ENCODE data around the gene KAZN.

Gene KAZN

DNA sequence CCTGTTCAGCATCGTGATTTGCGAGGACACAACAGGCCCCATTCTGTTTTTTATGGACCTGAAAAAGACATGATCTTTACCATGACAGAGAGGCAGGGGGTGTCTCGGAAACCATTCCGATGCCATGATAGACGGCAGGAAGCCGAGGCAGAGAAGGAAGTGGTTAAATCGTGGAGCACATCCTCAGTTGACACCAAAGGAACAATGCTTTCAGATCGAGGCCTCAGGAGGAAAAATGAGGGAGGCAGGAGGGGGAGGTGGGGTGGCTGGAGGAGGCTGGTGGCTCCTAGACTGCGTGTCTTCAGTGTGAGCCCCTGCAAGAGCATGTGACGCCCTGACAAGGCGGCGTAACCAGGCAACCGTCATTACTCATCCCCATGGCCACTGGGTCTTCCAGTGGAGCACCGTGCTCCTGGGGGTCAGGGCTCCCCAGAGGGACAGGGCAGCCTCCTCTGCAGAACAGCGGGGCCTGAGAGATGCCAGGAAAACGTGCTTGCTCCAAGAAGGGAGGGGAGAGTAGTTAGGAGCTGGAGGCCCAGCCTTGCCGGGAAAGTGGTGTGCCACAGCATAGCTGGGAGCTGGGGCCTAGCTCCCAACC is 382.2 kb downstream of the KAZN start:
- DNase-seq (ENCODE audit: low read depth): no peak

DNA sequence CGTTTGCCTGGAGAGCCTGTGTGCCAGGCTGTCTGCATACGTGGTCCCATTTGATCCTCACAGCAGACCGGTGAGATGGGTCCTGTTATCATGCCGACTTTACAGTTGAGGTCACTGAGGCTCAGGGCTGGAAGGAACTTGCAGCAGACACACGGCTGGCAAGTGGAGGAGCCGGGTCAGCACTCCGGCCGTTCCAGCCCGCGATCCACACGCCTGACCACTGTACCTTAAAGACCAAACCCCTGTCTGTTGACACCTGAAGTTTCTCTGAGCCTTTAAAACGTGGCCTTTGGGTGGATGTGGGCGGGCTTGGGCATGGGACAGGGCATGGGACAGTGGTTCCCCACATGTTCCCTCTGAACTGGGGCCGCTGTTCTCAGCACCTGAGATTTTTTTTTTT is 383.5 kb downstream of the KAZN start:
- no peak for DNase-seq (ENCODE audit: low read depth)

DNA sequence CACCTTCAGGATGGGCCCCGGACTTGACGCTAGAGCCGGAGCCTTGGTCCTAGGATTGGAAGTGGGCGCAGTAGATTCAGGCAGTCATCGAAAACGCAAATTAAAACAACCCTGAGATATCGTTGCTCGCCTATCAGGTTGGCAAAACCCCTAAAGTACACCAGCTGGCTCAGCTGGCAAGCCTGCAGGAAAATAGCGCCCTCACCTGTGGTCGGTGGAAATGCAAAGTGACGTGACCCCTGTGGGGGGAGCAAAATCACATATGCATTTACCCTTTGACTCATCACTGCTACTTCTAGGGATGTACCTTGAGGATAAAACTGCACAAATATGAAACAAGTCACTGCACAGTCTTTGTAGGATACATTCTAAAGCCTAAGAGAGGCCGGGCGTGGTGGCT is 384.8 kb downstream of the KAZN start:
- DNase-seq (ENCODE audit: low read depth): no peak

DNA sequence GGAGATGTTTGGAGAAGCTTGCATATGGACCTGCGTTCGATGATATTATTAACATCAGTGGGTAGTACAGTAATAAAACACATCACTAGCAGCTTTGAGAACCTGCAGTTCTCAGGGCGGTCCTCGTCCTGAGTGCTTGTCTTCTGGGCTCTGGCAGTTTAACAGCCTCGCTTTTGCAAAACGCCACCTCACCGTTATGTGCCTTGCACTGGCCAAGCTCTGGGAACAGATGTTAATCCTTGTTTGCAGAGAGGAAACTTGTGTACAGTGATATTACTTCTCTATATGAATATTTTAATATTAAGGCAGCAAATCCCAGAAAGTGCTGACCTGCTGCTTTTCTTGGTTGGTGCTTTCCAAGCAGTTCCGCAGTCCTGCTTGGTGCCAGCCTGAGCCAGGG is 387.7 kb downstream of the KAZN start:
- DNase-seq (ENCODE audit: low read depth): no peak

DNA sequence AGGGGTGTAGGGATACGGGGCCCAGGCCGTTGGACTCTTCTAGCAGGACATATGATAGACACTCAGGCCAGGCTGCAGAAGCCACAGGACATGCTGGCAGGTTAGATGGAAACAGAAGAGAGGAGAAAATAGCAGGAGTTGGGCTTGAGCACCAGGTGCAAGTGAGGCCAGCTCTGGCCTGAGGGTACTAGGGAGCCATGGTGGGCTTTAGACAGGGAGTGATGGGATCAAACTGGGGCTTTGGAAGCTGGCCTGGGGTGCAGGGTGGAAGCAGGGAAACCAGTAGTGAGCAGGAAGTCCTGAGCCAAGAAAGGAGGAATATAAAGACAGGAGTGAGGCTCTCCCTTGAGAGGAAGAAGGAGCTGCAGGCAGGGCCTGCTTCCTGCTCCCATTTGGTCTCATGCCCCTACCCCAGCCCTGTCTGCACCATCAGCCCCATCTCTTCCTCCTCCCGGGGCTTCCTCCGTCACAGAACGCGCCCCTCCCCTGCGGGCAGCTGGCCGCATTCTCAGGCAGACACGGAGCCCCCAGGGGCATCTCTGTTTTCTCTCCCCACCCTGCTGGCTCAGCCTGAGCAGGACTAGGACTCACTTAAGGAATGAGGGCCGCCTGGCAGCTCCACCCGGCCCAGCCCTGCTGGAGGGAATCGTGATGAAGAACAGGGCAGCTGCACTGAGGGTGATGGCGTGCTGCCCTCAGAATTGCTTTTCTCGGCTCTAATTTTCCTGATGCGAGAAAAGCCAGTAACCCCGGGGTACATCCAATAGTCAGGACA is 389.5 kb downstream of the KAZN start:
- no peak for DNase-seq (ENCODE audit: low read depth)

DNA sequence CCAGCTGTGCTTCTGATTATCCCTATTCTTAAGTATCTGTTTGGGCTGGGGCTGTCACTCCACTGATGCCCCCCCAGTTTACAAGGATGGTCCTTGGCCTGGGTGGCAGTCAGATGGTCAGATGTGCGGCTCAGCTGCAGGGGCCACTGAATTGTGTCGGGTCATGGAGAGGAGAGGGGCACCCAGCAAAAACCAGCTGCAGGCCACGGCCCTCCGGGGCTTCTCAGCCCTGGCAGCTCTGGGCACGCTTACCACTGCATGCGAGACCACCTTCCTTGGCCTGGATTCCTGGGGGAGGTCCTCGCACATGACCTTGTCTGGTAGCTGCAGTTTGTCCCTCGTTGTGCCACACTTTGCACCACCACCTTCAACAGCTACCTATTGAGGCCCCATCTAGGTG is 390.2 kb downstream of the KAZN start:
- no peak for DNase-seq (ENCODE audit: low read depth)

DNA sequence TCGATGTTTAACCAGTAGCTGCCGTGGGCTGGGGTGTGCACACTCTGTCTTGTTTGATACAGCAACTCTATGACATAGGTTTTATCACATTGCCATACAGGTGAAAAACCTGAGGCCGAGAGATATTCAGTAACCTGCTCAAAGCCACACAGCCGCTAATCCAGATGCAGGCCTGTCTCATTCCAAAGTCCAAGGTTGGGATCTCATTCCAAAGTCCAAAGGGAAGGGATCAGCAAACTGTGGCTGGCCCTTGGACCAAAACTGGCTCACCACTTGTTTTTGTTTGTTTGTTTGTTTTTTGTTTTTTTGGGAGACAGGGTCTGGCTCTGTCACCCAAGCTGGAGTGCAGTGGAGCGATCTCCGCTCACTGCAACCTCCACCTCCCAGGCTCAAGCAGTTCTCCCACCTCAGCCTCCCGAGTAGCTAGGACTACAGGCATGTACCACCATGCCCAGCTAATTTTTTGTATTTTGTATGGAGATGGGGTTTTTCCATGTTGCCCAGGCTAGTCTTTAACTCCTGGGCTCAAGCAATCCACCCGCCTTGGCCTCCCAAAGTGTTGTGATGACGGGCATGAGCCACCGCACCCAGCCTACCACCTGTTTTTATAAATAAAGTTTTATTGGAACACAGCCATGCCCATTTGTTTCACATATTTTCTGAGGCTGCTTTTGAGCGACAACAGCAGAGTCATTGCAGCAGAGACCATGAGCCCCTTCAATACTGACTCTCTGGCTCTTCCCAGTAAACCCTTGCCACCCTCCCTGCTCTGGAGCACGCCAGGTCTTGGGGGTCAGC is 391.6 kb downstream of the KAZN start:
- DNase-seq (ENCODE audit: low read depth): no peak

DNA sequence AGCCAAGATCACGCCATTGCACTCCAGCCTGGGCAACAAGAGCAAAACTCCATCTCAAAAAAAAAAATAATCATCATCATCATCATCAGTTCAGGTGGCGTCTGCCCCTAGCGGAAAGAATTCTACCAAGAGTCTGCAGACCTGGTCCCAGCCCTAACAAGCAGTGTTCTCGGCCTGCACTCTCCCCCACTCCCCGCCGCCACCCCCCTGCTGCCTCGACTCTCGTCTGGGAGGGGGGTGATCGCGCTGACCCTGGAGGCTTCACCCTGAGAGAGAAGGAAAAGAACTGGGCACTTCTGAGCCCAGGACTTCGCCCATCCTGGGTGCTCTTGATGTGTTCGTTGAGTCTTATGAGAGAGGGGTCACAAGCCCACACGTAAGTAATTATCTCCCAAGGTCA is 394.9 kb downstream of the KAZN start:
- no peak for DNase-seq (ENCODE audit: low read depth)

DNA sequence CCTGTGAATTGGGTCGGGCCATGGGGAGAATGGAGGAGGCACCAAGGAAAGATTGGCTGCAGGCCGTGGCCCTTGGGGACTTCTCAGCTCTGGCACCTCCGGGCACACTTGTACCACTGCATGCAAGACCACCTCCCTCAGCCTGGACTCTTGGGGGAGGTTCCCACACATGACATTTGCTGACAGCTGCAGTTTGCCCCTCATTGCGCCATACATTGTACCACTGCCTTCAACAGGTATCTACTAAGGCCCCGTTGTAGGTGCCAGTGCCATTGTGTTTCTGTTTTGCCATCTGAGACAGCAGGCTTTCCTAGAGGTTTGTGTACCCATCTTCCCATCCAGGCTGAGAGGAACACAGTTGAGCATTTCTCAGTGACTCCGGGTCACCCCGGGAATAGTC is 395.7 kb downstream of the KAZN start:
- no peak for DNase-seq (ENCODE audit: low read depth)

DNA sequence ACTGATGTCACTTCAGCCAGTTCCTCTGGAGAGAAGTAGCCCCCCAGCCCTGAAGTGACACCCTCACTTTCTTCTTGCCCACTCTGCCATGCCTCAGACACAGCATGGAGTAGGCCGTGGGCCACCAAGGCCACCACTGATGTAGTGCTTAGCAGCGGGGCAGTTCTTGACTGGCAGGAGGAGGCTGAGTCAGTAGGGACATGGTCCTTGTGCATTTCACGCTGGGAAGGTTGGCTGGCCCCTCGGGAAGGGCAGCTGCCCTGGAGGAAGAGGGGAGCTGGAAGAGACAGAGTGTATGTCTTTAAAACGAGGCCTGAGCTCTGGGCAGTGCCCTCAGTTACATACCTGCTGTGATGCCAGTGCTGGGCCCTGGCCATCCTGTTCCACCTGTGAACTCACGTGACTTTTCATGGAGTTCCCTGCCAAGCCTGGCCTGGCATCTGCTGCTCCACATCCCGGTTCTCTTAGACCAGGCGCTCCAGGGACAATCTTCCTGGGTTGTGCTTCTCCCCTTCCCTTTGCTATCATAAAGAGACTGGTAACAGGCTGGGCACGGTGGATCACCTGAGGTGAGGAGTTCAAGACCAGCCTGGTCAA is 396.5 kb downstream of the KAZN start:
- DNase-seq (ENCODE audit: low read depth): no peak

DNA sequence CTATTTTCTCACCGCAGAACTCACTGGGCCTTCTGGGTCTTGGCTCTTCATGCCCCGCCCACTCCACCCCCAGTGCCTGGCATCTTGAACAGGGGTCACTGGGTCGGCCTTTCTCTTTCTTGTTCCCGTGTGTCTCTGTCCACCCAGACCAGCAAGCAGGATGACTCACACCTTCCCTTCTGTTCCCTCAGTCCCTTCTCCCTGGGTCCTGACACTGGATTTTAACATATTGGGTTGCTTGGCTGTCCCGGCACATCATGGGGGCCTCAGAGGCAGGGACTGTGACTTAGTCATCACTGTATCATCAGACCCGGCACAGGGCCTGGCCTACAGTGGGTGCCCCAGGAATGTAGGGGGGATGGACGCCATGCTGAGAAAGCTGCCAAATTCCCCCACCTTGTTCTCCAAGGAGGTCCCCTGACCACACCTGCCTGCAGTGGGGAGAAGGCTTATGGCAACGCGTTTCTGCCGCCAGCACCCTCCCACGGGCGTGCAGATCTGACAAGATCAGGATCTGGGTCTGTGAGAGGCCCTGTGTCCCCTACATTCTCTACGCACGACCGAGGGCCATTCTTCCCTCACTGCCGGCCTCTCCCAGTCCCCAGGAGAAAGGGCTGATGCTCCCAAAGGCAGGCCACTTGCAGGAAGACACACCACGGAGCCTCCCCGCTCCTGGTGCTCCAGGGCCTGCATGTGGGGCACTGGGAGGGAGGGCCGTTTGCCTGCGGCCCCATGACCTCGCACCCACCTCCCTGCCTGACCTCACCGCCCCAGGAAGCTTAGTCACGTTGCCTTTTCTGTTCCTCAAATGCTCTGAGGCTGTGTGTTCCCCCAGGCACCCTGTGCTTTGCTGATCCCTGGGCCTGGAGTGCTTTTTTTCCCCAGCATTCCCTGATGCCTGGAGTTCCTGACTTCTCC is 397.9 kb downstream of the KAZN start:
- DNase-seq (ENCODE audit: low read depth): peak; percentile 56

DNA sequence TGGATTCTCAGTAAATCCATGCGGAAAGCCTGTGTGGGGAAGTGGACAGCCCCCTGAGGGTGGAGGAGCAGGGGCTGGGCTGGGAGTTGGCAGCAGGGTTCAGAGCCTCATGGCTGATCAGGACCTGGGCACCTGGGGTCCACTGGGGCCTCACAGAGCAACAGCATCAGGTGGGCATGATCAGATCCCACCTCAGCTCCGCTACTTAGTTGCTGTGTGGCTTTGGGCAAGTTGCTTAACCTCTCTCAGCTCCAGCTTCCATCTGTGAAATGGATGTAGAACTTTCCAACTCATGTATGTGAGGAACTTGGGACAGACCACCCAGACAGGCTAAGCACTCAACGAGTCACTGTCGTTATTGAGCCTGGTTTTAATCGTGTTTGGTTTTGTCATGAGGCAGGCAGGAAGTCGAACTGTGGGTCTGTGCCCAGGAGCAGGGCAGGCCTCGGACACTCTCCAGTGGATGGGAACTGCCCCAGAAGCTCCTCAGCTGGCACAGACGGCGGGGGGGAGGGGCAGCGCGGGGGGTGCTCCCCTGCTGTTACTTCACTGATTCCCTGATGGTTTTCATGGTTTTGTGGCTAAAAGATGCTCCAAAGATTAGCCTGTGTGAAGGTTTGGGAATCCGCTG is 399.3 kb downstream of the KAZN start:
- peak; percentile 36 for DNase-seq (ENCODE audit: low read depth)

DNA sequence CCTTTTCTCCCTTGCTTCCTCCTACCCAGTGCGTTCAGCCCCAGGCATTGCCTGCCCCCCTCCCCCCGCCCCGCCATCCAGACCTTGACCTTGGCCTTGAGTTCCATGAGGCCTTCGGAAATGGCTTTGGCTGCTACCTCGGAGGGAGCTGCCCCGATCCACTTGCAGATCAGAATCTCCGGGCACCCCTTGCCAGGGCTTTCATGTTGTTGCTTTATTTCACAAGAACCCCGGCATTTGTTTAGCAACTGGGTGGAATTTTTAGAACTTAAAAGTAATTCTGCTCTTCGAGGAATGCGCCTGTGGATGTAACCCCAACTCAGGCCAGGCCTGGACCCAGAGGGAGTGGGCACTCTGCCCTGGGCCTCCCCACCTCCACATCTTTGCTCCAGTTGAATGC is 401.0 kb downstream of the KAZN start:
- DNase-seq (ENCODE audit: low read depth): peak; percentile 32

DNA sequence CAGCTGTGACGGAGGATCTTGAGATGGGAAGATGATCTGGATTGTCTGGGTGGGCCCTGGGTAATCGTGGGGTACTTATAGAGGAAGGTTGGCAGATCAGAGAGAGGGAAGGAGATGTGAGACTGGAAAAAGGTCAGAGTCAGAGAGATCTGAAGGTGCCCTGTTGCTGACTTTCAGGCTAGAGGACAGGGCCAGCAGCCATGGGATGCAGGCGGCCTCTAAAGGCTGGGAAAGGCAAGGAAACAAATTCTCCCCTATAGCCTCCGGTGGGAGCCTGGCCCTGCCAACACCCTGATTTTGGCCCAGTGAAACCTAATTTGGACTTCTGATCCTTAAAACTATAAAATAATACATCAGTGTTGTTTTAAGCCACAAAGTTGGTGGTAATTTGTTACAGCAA is 401.5 kb downstream of the KAZN start:
- DNase-seq (ENCODE audit: low read depth): no peak

DNA sequence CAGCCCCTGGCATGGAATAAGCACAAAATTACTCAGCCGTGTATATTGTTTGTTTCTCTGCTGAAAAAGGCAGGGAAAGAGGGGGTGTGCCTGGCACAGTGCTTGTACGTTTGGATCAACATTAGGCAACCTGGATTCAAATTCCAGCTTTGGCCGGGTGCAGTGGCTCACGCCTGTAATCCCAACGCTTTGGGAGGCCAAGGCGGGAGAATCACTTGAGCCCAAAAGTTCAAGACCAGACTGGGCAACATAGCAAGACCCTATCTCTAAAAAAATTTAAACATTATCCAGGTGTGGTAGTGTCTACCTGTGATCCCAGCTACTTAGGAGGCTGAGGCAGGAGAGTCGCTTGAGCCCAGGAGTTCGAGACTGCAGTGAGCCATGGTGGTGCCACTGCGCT is 402.2 kb downstream of the KAZN start:
- DNase-seq (ENCODE audit: low read depth): no peak

DNA sequence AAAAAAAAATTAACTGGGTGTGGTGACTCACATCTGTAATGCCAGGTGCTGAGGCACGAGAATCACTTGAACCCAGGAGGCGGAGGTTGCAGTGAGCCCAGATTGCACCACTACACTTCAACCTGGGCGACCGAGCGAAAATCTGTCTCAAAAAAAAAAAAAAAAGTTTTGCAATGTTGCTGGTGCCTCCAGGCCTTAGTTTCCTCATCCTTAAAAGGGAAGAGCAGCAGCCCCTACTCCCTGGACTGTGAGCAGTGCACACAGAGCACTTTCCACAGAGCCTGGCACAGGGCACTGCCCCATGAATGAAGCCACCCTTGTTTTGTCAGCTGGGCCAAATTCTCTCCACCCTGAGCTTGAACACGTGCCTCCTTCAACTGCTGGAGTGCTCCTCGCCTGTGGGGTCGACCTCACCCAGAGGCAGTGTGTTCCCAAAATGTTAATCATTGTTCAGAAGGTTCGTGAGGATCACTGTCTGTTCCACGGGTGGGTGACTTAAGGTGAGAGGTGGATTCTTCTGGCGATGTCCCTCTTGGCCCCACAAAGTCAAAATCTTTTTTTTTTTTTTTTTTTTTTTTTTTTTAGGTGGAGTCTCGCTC is 402.9 kb downstream of the KAZN start:
- DNase-seq (ENCODE audit: low read depth): no peak

DNA sequence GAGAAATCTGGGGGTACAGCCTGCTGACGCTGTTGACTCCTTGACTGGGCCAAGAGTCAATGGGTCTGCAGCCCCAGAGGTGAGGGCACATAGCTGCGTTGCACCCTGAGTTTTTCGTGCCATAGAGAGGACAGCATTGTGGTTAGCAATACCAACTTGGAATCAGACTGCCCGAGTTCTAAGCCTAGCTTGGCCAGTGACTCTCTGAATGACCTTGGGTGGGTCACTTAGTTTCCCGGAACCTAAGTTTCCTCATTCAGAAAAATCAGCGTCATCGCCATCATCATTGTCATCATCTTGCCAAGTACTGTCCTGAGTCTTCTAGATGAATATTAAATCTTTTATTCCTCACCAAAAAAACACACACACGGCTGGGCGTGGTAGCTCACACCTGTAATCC is 403.8 kb downstream of the KAZN start:
- no peak for DNase-seq (ENCODE audit: low read depth)

DNA sequence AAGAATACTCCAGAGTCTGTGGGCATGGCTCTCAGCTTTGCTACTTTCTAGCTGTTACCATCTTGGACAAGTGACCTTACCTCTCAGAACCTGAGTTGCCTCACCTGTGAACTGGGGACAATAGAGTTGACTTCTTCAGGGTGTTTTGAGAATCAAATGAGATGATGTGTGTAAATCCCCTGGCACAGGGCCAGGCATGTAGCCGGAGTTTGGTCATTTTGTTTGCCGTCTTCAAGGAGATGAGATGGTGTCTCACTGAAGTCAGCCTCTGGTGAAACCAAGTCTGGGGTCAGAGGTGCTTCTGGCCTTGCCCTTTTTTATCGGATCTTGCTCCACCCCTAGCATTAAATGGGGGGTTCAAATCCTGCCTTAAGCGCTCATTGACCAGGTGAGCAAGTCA is 405.9 kb downstream of the KAZN start:
- no peak for DNase-seq (ENCODE audit: low read depth)

DNA sequence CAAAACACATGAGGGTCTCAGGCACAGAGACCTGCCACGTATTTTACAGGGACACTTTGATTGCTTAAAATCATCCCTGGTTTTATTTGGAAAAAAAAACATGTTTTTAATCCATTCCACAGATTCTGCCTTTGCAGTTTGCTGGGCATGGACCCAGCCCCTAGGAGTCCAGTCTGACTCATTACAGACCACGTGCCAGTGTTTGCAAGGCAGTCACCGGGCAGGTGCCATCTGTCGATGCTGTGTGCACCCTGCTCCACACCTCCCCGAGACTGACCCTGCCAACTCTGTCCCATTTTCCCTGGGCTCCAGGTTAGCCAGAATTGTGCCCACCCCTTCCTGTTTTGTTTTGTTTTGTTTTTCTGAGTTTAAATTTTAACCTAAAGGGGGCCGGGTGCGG is 406.6 kb downstream of the KAZN start:
- peak; percentile 20 for DNase-seq (ENCODE audit: low read depth)

DNA sequence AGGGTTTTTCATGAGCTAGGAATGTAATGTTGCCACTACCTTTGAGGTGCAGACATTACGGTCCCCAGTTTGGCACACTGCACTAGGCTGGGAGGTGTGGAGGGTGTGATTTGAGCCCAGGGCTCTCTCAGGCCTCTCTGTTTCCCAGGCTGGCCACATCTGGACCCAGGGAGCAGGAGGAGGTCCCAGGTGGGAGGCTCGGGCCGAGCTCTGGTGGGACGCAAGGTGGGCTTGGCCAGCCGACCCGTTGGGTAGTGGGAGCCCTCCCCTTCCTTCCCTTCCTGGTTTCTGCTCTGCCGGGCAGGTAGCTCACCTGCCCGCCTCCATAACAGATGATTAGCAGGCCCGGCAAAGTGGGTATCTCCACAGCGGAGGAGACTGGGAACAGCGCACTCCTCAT is 408.9 kb downstream of the KAZN start:
- no peak for DNase-seq (ENCODE audit: low read depth)

DNA sequence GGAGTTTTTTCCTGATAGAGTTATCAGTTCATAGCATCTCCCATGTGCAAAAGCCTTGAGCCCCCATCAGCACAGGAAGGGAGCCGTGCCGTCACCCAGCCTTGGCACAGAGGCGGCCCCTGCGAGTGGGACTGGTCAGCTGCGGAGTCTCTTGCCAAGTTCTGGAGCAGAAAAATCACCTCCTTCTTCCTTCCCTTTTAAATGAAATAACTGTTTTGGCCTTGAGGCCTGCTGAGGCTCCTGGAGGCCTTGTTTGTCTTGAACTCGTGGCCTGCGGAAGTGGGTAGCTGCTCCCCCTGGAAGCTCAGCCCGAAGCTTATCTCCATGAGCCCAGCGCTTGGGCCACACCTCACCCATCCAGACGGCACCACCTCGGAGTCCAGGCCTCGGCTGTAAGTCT is 409.4 kb downstream of the KAZN start:
- DNase-seq (ENCODE audit: low read depth): no peak

Measured in fibroblast of gingiva (primary cell).